Measurements from ENCODE around the gene PRKCSH.
A peak's percentile ranks its signal among the peaks of the same experiment; 100 is the strongest.
"Not testable (repeated sequence)": the region's sequence is repeated elsewhere in the genome, so short reads cannot be mapped to it uniquely, and the experiment has no call there.

Gene PRKCSH

GRCh38 chr19:11435057-11435832 lies at the start of gene PRKCSH, which contains the start of gene ODAD3:
Gene PRKCSH, plus strand, starts transcription at chr19:11435635. Its CDS starts 483 bp downstream, at chr19:11436118.
Gene ODAD3, minus strand, starts transcription at chr19:11435121. Its CDS starts 105 bp downstream, at chr19:11435016.
- DNase-seq (ENCODE audit: low spot score) = peak; percentile 98

- DNase-seq (ENCODE audit: low spot score) = no peak
Observed at GRCh38 chr19:11387162-11388034, 48.0 kb upstream of the PRKCSH start.

GRCh38 chr19:11390359-11390758 lies 45.1 kb upstream of the PRKCSH start:
- DNase-seq (ENCODE audit: low spot score) = no peak

- no peak for DNase-seq (ENCODE audit: low spot score)
Observed at GRCh38 chr19:11390933-11391680, 44.3 kb upstream of the PRKCSH start.

GRCh38 chr19:11397089-11397610 lies 38.3 kb upstream of the PRKCSH start:
- DNase-seq (ENCODE audit: low spot score) = no peak

GRCh38 chr19:11399667-11400066 lies 35.8 kb upstream of the PRKCSH start:
- DNase-seq (ENCODE audit: low spot score) = no peak

GRCh38 chr19:11400798-11401197 lies 34.6 kb upstream of the PRKCSH start:
- DNase-seq (ENCODE audit: low spot score) = no peak

GRCh38 chr19:11401808-11402543 lies 33.5 kb upstream of the PRKCSH start:
- no peak for DNase-seq (ENCODE audit: low spot score)

- no peak for DNase-seq (ENCODE audit: low spot score)
Observed at GRCh38 chr19:11404588-11405222, 30.7 kb upstream of the PRKCSH start.

- no peak for DNase-seq (ENCODE audit: low spot score)
Observed at GRCh38 chr19:11405846-11406643, 29.4 kb upstream of the PRKCSH start.

- not testable (repeated sequence) for DNase-seq (ENCODE audit: low spot score)
Observed at GRCh38 chr19:11406703-11407236, 28.7 kb upstream of the PRKCSH start.

- no peak for DNase-seq (ENCODE audit: low spot score)
Observed at GRCh38 chr19:11408591-11408990, 26.8 kb upstream of the PRKCSH start.

- DNase-seq (ENCODE audit: low spot score) = peak; percentile 30
Observed at GRCh38 chr19:11410682-11411081, 24.8 kb upstream of the PRKCSH start.

GRCh38 chr19:11414544-11414943 lies 20.9 kb upstream of the PRKCSH start:
- no peak for DNase-seq (ENCODE audit: low spot score)

GRCh38 chr19:11416346-11417052 lies 18.9 kb upstream of the PRKCSH start:
- DNase-seq (ENCODE audit: low spot score) = no peak

GRCh38 chr19:11418094-11418548 lies 17.3 kb upstream of the PRKCSH start:
- DNase-seq (ENCODE audit: low spot score) = no peak

GRCh38 chr19:11418549-11419506 lies 16.6 kb upstream of the PRKCSH start, which contains the start of gene RGL3:
Gene RGL3, minus strand, starts transcription at chr19:11419314. Its CDS starts 36 bp downstream, at chr19:11419278.
- peak; percentile 66 for DNase-seq (ENCODE audit: low spot score)

Data from RKO (cell line).